Measurements from ENCODE around the gene OST4.

Gene OST4

GRCh38 chr2:27042159-27042661 lies 29.2 kb downstream of the OST4 start:
- TF ChIP-seq, protein P1, sequence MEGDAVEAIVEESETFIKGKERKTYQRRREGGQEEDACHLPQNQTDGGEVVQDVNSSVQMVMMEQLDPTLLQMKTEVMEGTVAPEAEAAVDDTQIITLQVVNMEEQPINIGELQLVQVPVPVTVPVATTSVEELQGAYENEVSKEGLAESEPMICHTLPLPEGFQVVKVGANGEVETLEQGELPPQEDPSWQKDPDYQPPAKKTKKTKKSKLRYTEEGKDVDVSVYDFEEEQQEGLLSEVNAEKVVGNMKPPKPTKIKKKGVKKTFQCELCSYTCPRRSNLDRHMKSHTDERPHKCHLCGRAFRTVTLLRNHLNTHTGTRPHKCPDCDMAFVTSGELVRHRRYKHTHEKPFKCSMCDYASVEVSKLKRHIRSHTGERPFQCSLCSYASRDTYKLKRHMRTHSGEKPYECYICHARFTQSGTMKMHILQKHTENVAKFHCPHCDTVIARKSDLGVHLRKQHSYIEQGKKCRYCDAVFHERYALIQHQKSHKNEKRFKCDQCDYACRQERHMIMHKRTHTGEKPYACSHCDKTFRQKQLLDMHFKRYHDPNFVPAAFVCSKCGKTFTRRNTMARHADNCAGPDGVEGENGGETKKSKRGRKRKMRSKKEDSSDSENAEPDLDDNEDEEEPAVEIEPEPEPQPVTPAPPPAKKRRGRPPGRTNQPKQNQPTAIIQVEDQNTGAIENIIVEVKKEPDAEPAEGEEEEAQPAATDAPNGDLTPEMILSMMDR (conservative IDR thresholded peaks at IDR 0.05) = no peak
- TF ChIP-seq ZFX (IDR thresholded peaks at IDR 0.05) = no peak
- H3K27ac ChIP-seq = no peak overlapping the region

- H3K27ac ChIP-seq = no peak overlapping the region
- no peak for TF ChIP-seq ZFX (IDR thresholded peaks at IDR 0.05)
These were observed 29.7 kb downstream of the OST4 start for GRCh38 chr2:27041752-27042151.

DNA sequence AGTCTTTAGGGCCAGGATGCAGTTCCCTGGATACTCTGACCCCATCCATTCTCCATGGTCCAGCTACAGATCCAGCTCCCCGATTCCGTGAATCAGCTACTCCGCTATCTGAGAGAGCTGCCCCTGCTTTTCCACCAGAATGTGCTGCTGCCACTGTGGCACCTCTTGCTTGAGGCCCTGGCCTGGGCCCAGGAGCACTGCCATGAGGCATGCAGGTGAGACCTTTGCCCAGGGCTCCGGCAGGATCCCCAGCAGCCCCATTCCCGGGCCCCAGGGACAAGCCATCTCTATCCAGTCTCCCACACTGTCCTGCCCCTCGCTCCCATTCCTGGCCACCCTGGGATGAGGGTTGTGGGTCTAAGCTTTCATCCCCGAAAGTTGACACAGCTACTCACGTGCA lies 31.2 kb downstream of the OST4 start:
- TF ChIP-seq, protein P1 (conservative IDR thresholded peaks at IDR 0.05) = no peak
- TF ChIP-seq ZFX (IDR thresholded peaks at IDR 0.05) = no peak
- no peak overlapping the region for H3K27ac ChIP-seq

- TF ChIP-seq, protein P1 (conservative IDR thresholded peaks at IDR 0.05) = no peak
- TF ChIP-seq ZFX (IDR thresholded peaks at IDR 0.05) = no peak
- no peak overlapping the region for H3K27ac ChIP-seq
These were observed 31.6 kb downstream of the OST4 start for GRCh38 chr2:27039871-27040270.

- TF ChIP-seq ZFX (IDR thresholded peaks at IDR 0.05) = no peak
- TF ChIP-seq, protein P1 (conservative IDR thresholded peaks at IDR 0.05) = no peak
- no peak overlapping the region for H3K27ac ChIP-seq
These were observed 32.0 kb downstream of the OST4 start for GRCh38 chr2:27039426-27039825.

DNA sequence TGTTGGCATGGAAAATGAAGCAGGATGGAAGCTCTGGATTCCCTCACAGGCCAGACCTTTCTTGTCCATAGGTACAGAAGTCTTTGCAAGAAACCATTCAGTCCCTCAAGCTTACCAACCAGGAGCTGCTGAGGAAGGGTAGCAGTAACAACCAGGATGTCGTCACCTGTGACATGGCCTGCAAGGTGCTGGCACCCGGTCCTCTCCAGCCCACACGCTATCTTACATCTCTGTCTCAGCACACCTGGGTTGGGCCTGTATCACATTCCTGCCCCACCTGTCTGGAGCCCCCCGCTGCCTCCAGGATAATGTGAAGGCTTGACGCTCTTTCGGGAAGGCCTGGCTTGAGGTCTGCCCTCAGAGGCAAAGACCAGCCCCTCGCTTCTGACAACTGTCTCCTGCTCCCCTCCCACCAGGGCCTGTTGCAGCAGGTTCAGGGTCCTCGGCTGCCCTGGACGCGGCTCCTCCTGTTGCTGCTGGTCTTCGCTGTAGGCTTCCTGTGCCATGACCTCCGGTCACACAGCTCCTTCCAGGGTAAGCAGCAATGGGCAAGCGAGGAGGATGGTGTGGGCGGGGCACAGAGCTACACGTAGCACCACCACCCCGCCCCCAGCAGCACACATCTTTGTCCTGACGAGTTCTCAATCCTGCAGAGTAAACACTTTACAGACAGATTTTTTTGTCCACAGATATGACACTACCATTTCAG lies 32.7 kb downstream of the OST4 start:
- TF ChIP-seq, protein P1 (conservative IDR thresholded peaks at IDR 0.05) = no peak
- no peak for TF ChIP-seq ZFX (IDR thresholded peaks at IDR 0.05)
- no peak overlapping the region for H3K27ac ChIP-seq

- TF ChIP-seq, protein P1 (conservative IDR thresholded peaks at IDR 0.05) = no peak
- TF ChIP-seq ZFX (IDR thresholded peaks at IDR 0.05) = no peak
- no peak overlapping the region for H3K27ac ChIP-seq
These were observed 33.4 kb downstream of the OST4 start for GRCh38 chr2:27038012-27038411.

All from C4-2B (cell line).